ENCODE measurements around the gene ZBTB11.
"Not testable (repeated sequence)": the region's sequence is repeated elsewhere in the genome, so short reads cannot be mapped to it uniquely, and the experiment has no call there.

ZBTB11 gene, protein sequence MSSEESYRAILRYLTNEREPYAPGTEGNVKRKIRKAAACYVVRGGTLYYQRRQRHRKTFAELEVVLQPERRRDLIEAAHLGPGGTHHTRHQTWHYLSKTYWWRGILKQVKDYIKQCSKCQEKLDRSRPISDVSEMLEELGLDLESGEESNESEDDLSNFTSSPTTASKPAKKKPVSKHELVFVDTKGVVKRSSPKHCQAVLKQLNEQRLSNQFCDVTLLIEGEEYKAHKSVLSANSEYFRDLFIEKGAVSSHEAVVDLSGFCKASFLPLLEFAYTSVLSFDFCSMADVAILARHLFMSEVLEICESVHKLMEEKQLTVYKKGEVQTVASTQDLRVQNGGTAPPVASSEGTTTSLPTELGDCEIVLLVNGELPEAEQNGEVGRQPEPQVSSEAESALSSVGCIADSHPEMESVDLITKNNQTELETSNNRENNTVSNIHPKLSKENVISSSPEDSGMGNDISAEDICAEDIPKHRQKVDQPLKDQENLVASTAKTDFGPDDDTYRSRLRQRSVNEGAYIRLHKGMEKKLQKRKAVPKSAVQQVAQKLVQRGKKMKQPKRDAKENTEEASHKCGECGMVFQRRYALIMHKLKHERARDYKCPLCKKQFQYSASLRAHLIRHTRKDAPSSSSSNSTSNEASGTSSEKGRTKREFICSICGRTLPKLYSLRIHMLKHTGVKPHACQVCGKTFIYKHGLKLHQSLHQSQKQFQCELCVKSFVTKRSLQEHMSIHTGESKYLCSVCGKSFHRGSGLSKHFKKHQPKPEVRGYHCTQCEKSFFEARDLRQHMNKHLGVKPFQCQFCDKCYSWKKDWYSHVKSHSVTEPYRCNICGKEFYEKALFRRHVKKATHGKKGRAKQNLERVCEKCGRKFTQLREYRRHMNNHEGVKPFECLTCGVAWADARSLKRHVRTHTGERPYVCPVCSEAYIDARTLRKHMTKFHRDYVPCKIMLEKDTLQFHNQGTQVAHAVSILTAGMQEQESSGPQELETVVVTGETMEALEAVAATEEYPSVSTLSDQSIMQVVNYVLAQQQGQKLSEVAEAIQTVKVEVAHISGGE

DNA sequence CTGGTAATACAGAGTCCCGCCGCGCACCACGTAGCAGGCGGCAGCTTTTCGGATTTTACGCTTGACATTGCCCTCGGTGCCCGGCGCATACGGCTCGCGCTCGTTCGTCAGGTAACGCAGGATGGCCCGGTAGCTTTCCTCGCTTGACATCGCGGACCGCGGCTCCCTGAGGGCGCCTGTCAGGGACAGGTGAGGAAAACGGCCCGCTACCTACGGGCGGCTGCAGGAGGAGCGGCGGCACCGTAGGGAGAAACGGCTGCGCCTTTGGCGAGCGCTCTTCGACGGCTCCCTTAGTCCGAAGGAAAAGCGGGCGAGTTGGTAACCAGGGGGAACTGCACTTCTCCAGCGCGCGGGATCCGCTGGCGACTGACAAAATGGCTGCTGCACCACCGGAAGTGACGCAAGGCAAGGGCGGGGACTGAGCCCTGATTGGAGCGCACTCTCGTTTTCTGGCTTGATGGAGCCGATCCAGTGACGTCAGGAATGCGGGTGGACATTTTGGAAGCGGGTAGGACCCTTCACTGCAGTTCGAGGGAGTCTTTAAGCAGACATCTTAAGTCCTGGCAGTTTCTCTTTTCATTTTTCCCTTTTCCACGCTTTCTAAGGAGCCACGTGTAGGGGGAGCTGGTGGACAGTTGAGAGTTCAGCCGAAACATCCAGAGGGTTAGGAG lies at the start of gene ZBTB11:
TSS of gene ZBTB11 (minus strand) at position 368 of the 671 bp plus-strand sequence. CDS start at position 150, 218 bp downstream.
- DNase-seq: no peak

DNA sequence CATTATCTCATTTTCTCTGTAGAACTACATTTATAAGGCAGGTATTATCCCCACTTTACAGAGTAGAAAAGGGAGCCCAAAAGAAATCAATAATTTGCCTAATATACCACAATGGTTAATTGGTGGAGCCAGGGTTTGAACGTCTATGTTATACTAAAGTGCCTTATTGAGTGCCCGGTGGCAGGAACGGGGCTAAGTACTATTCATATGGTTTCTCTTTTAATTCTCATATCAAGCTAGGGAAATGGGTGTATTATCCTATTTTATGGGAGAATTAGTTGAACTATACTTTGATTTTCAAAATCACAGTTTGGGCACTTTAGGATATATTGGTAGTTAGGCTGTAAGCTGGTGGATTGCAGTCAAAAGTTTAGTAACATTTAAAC lies 49.0 kb upstream of the ZBTB11 start:
- no peak for DNase-seq

DNA sequence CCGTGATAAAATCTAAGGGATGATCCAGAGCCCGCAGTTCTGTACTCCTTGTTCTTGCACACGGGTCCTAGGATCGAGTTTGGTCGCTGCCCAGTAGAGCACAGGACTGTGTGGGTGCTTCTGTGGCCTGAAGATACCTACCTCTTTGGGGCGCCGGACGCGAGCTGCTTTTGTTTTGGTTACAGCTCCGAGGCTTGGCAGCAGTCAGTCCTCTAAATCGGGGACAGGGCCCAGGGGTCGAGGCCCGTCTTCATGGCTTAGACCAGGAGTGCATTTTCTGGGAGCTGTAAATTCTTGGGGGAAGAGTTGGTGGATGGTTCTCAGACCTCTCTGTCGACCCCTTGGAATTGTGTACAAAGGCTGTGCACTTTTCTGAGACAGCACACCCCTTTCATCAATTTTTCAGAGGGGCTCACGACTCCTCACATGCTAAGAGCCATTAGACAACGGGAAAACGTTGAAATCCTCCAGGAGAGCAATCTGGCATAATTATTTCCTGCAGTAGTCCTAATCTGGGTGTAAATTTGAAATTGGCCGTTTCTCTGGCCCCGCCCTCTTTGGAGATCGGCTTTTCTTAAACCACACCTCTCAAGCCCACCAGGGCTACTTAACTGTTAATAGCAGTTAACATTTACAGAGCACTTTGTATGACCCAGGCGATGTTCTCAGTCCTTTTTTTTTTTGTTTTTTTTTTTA lies 48.4 kb upstream of the ZBTB11 start:
- peak; percentile 41 to 73 (median 62) for DNase-seq

DNA sequence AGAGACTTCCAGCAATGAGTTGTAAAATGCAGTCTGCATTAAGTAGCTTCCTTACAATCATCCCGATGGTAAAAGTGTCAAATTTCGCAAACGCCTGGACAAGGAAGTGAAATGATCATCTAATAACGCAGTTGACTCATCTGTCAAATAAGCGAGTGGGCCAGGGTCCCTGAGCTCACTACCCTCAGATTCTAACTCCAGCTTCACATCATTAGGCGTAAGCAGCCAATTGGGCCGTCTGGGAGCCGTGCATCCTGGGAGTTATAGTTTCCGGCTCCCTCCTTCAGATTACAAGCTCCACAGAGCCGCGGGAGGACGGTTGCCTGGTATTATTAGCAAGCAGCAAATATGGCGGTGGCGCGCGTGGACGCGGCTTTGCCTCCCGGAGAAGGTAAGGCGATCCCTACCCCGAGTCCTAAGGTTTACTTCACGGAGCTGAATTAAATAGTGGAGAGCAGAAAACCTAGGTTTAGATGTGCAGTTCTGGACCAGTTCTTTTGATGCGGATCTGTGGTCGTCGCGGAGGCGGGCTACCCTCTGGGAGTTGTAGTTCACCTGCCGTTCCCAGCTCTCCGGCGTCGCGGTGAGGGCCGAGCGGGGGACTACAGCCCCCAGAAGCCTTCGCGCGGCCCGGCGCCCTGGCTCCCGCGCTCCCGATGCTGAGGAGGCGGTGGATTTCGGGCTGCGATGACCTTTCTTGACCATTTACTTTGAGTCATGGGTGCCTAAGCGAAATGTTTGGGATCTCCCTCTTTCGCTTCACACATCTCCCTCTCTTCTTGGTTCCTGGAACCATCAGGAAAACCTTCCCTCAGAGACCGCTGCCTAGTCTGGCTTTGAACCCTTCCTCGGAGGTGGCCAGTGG lies 47.6 kb upstream of the ZBTB11 start, which contains the start of gene CEP97:
TSS of gene CEP97 (plus strand) at position 286 of the 865 bp plus-strand sequence. CDS start at position 349, 63 bp downstream.
- peak; percentile 86 to 98 (median 98) for DNase-seq

DNA sequence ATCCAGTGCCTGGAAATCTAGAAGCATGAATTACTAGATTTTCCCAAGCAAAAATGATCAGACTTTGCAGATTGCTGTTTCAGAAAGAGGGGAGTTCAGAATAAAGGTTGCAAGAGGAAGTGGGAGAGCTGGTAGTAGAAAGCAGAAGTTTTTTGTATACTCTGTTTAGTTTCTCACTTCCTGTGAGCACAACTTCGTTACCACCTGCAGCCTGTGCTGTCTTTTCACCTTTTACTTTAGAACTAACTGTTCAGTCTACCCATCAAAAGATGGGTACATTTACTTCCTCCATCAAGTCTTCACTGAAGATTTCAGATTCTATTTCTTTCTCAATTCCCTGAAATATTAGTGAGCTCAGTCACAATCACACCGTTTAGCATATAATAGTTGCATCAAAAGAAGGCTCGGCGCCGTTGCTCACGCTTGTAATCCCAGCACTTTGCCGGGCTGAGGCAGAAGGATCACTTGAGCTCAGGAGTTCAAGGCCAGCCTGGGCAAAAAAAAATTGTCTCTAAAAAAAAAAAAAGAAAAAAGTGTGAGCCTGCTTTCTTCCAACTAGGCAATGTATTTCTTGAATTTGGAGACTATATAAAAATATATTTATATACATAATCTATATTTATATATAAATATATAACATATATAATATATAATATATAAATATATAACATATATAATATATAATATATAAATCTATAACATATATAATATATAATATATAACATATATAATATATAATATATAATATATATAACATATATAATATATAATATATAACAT lies 45.7 kb upstream of the ZBTB11 start:
- DNase-seq: no peak

DNA sequence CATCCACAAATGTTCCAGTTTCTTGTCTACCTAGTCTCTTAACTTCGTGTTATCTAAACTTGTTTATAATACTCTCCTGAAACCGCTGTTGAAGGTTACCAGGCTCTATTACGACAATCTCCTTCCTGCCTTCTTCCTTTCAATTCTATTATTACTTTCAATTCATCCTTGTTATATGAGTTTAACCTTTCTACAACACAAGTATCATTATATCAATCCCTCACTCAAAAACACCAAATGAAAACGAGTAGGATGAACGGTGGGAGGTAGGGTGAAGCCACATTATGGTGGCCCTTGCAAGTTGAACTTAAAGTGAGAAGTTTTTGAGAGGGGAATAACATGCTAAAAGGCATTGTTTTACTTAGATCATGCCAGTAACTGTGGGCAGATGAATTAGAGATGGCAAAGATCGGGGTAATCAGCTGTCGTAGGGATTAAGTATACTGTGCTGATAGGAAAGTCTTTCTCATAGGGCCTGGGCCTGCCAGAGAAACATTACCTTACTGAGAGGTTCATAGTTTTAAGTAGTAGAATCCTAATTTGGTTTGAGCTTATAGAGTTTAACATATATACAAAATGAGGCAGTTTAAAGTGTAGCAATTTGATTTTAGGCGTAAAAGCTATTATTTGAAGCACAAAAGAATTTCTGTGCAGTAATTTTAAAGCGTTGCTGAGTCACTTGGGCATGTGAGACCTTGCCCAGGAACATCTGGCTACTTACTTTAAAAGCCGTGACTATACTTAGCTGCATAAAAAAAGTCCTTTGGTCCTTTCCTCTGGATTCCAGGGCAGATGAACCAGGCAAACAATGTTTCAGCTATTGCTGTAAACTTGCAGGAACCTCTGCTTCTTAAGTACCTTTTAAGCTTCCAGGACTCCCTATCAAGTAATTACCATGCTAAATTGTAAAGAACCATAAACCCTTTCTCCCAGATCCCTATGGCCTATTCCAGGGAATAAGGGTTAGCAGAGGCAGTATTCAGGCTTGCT lies 44.2 kb upstream of the ZBTB11 start:
- no peak for DNase-seq

DNA sequence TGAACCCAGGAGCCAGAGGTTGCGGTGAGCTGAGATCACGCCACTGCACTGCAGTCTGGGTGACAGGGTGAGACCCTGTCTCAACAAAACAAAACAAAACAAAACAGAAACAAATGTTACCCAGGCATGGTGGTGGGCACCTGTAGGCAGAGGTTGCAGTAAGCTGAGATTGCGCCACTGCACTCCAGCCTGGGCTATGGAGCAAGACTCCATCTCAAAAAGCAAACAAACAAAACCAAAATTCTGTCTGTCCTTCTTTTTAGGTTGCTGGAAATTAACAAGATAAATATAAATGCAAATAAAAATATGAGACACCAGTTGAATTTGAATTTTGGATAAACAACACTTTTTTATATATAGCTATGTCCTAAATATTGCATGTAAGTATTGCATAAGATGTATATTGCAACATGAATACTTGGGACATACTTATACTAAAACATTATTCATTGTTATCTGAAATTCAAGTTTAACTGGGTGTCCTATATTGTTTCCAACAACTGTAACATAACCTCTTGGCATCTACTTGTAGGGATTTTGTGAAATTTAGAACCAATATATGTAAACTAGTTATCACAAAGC lies 42.8 kb upstream of the ZBTB11 start:
- DNase-seq: no peak

DNA sequence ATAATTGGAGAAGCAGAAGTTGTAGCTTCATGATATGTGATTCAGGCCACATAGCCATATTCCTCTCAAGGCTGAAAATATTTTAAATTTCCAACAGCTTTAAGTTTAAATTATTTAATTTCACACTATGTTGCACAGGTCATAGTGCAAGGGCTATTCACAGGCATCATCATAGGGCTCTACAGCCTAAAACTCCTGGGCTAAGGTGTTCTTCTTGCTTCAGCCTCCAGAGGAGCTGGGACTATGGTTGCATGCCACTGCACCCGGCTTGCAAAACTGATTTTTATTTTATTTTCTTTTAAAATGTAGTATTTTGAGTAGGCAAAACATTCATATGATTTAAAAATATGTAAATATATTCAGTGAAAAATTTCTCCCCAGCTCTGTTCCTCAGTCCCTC lies 41.5 kb upstream of the ZBTB11 start:
- DNase-seq: no peak

DNA sequence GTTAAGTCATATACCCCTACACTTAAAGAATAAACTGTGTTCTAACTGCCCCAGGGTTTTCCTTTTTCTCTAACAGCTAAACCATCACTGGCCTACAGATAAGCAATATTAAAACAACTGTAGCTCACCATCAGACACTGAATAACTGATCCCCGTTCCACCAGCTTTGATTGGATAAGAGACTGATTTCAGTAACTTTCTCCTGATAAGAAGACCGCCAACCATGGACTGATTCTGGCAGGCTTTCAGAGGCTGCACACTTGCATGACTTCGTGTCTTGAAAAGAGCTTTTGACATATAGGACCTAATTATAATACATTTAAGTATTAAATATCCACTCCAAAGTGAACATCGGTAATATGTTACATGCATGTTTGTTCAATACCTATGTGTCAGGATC lies 32.2 kb upstream of the ZBTB11 start:
- no peak for DNase-seq

DNA sequence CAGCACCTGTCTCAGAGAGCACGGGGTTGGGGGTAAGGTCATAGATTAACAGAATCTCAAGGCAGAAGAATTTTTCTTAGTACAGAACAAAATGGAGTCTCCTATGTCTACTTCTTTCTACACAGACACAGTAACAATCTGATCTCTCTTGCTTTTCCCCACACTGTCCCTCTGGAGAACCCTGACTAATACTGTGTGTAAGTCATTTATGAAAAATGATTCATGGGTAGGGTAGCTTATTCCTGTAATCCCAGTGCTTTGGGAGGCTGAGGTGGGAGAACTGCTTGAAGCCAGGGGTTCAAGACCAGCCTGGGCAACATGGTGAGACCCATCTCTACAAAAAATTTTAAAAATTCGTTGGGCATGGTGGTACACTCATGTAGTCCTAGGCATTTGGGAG lies 27.7 kb upstream of the ZBTB11 start:
- DNase-seq: not testable (repeated sequence)

DNA sequence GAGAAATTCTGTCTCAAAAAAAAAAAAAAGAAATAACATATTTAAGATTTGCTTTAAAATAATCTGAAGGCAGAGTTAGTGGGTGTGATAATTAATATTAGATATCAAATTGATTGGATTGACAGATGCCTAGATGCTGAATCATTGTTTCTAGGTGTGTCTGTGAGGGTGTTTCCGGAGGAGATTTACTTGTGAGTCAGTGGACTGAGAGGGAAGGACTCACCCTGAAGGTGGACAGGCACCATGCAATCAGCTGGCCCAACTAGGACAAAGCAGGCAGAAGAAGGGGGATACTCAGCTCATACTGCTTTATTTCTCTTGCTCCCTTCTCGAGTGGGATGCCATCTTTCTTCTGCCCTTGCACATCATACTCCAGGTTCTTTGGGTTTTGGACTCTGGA lies 26.2 kb upstream of the ZBTB11 start:
- DNase-seq: no peak

DNA sequence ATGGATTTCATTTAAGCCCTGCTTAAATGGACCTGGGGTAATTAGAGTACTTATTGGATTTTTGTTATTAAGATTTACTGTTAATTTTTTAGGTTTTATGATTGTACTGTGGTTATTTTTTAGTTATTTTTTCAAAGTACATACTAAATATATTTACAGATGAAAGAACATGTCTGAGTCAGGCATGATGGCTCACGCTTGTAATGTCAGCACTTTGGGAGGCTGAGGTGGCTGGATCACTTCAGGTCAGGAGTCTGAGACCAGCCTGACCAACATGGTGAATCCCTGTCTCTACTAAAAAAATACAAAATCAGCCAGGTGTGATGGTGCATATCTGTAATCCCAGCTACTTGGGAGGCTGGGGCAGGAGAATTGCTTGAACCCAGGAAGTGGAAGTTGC lies 25.8 kb upstream of the ZBTB11 start:
- DNase-seq: no peak

DNA sequence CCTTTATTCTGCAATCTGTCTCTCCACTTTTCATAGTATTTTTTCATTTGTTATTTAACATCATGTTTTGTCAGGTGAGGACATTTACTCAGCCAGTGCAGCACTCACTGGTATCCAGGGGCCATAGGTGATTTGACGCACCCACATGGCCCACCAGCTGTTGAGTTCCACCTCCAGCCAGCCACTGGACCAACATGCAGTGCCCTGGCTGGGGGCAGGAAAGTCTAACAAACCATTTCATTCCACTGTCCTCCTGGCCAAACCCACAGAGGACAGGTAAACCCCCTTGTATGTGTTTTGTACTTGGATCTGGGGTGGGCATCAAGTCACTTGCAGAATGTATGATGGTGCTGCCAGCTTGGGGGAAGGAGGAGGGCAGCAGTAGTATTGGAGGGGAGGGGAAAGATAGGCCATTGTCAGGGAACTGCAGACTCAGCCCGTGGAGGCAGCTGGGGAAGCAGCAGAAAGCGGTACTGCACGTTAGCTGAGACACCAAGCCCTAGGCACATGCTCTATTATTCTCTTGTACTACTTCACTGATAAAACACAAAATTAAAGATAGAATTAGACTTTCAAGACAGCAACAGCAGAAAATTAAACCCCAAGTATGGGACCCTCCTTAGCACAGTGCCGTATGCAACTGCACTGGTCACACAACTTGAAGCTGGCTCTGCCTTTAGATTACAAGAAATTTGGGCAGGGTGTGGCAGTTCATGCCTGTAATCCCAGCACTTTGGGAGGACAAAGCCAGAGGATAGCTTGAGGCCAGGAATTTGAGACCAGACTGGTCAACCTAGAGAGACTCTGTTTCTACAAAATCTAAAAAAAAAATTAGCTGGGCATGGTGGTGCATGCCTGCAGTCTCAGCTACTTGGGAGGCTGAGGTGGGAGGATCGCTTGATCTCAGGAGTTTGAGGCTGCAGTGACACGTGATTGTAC lies 25.0 kb upstream of the ZBTB11 start:
- DNase-seq: no peak

DNA sequence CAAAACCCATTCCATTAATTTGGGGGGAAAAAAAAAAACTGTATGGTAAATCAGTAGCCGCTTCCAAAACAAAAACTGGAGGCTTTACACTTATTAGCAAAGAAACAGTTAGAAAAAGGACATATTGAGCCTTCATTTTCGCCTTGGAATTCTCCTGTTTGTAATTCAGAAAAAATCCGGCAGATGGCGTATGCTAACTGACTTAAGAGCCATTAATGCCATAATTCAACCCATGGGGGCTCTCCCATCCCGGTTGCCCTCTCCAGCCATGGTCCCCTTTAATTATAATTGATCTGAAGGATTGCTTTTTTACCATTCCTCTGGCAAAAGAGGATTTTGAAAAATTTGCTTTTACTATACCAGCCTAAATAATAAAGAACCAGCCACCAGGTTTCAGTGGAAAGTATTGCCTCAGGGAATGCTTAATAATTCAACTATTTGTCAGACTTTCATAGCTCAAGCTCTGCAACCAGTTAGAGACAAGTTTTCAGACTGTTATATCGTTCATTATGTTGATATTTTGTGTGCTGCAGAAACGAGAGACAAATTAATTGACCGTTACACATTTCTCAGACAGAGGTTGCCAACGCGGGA lies 18.9 kb upstream of the ZBTB11 start:
- DNase-seq: no peak

DNA sequence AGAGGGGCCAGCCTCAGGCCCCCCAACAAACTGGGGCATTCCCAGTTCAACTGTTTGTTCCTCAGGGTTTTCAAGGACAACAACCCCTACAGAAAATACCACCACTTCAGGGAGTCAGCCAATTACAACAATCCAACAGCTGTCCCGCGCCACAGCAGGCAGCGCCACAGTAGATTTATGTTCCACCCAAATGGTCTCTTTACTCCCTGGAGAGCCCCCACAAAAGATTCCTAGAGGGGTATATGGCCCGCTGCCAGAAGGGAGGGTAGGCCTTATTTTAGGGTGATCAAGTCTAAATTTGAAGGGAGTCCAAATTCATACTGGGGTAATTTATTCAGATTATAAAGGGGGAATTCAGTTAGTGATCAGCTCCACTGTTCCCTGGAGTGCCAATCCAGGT lies 17.9 kb upstream of the ZBTB11 start:
- not testable (repeated sequence) for DNase-seq

DNA sequence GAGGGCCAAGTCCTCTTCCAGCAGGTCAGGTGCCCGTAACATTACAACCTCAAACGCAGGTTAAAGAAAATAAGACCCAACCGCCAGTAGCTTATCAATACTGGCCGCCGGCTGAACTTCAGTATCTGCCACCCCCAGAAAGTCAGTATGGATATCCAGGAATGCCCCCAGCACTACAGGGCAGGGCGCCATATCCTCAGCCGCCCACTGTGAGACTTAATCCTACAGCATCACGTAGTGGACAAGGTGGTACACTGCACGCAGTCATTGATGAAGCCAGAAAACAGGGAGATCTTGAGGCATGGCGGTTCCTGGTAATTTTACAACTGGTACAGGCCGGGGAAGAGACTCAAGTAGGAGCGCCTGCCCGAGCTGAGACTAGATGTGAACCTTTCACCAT lies 16.6 kb upstream of the ZBTB11 start:
- not testable (repeated sequence) for DNase-seq
